IPS DF 4.7 (cell line): Measurements from ENCODE around the gene TFF3.

ENCODE experiments used
- DNase-seq: peaks from one replicate; pipeline ENCODE4 v3.0.0-alpha.2; 2013; ENCODE audit warnings: low spot score; ENCODE audit errors: extremely low read depth

The TFF3 gene

GRCh38 chr21:42290505-42290904 is 24.7 kb downstream of the TFF3 start:
- DNase-seq: no peak

GRCh38 chr21:42289926-42290325 is 25.3 kb downstream of the TFF3 start:
- no peak for DNase-seq

GRCh38 chr21:42288962-42289361 is 26.2 kb downstream of the TFF3 start:
- DNase-seq: no peak

GRCh38 chr21:42287193-42288083 is 27.8 kb downstream of the TFF3 start:
- no peak for DNase-seq

GRCh38 chr21:42286416-42286815 is 28.8 kb downstream of the TFF3 start:
- no peak for DNase-seq

GRCh38 chr21:42285569-42286245 is 29.5 kb downstream of the TFF3 start:
- DNase-seq: no peak

- DNase-seq: no peak
Observed at GRCh38 chr21:42282715-42283114, 32.5 kb downstream of the TFF3 start.

- no peak for DNase-seq
Observed at GRCh38 chr21:42282021-42282420, 33.2 kb downstream of the TFF3 start.

GRCh38 chr21:42281181-42281680 is 34.0 kb downstream of the TFF3 start:
- no peak for DNase-seq

GRCh38 chr21:42280356-42281180 is 34.6 kb downstream of the TFF3 start:
- DNase-seq: no peak

- DNase-seq: no peak
Observed at GRCh38 chr21:42279888-42280287, 35.3 kb downstream of the TFF3 start.

GRCh38 chr21:42279341-42279871 is 35.8 kb downstream of the TFF3 start:
- no peak for DNase-seq

- no peak for DNase-seq
Observed at GRCh38 chr21:42278451-42279149, 36.6 kb downstream of the TFF3 start.

GRCh38 chr21:42277593-42277992 is 37.6 kb downstream of the TFF3 start:
- no peak for DNase-seq

GRCh38 chr21:42276526-42277154 is 38.6 kb downstream of the TFF3 start:
- DNase-seq: no peak

GRCh38 chr21:42276076-42276475 is 39.1 kb downstream of the TFF3 start:
- no peak for DNase-seq

GRCh38 chr21:42272984-42273600 is 42.1 kb downstream of the TFF3 start:
- DNase-seq: no peak

GRCh38 chr21:42272109-42272962 is 42.9 kb downstream of the TFF3 start:
- DNase-seq: no peak

GRCh38 chr21:42271065-42271464 is 44.1 kb downstream of the TFF3 start:
- DNase-seq: no peak
